B cell (primary cell): Measurements from ENCODE around the gene IL26. TPM values are rescaled to one million over a fixed set of nuclear protein-coding genes. Genes with fewer than 3 reads are reported as not detected.

Experiments used
- ATAC-seq: fragments of 200-7000 bp; cut with Tn5 transposase; one replicate; pipeline ENCODE4 v1.10.0; 2021; ENCODE audit warnings: low read depth, mild to moderate bottlenecking, moderate number of reproducible peaks, moderate library complexity
- CTCF ChIA-PET: fragments of 350-600 bp; sonication (Branson Sonifier 250); formaldehyde crosslinking; loops from one replicate; lab custom pipeline; 2021; ENCODE audit warnings: antibody characterized with exemption, inconsistent platforms; lab: Charles Lee
- POLR2A ChIA-PET: fragments of 350-600 bp; sonication (Branson Sonifier 250); formaldehyde crosslinking; loops from one replicate; lab custom pipeline; 2021; ENCODE audit warnings: antibody characterized with exemption; lab: Charles Lee
- DNase-seq: peaks from one replicate; pipeline ENCODE4 v3.0.0; 2013
- H2AFZ ChIP-seq: 2 replicates; pipeline ENCODE4 v1.6.1; 2012; ENCODE audit warnings: mild to moderate bottlenecking, low read depth, low read length; ENCODE audit not compliant: insufficient read depth, poor library complexity, severe bottlenecking
- H3K27ac ChIP-seq, 2 donors: 1 replicate in 1 of 2; 2 replicates in 1 of 2; pipeline ENCODE4 v1.5.1; 2012 to 2013; ENCODE audit warnings: low read length in 2 of 2, mild to moderate bottlenecking in 2 of 2, moderate library complexity in 1 of 2
- H3K27me3 ChIP-seq, 4 experiments: fragments of 200-600 bp in 1 of 4; sonication (generic) in 1 of 4; replicated peaks in 1 of 4; 1 replicate in 2 of 4; 2 replicates in 2 of 4; pipeline versions ENCODE4 v1.6.1 to v1.7.0; 2013 to 2016; ENCODE audit warnings: low read length in 3 of 4, mild to moderate bottlenecking in 2 of 4, mixed read lengths in 1 of 4, moderate library complexity in 1 of 4; ENCODE audit not compliant: insufficient read depth in 4 of 4, control insufficient read depth in 3 of 4; ENCODE audit errors: control extremely low read depth in 1 of 4
- H3K36me3 ChIP-seq, 2 experiments: replicated peaks in 1 of 2; 1 replicate in 1 of 2; 2 replicates in 1 of 2; pipeline versions ENCODE4 v1.6.1 to v1.7.1; 2013; ENCODE audit warnings: low read length in 1 of 2; ENCODE audit not compliant: insufficient read depth in 2 of 2, control insufficient read depth in 1 of 2; ENCODE audit errors: control extremely low read depth in 1 of 2, extremely low read depth in 1 of 2
- H3K4me1 ChIP-seq, 2 donors: fragments of 200-600 bp in 1 of 2; sonication (generic) in 1 of 2; 1 replicate in 1 of 2; 2 replicates in 1 of 2; pipeline versions ENCODE4 v1.5.1 to v1.6.1; 2013 to 2017; ENCODE audit warnings: low read length in 2 of 2; ENCODE audit not compliant: control insufficient read depth in 2 of 2, insufficient read depth in 2 of 2
- H3K4me2 ChIP-seq: replicated peaks from 2 replicates; pipeline ENCODE3; 2012; ENCODE audit warnings: mild to moderate bottlenecking, low read depth, low read length; ENCODE audit not compliant: poor library complexity, severe bottlenecking
- H3K4me3 ChIP-seq, 5 experiments: fragments of 200-600 bp in 1 of 5; sonication (generic) in 1 of 5; 1 replicate in 3 of 5; 2 replicates in 2 of 5; pipeline versions ENCODE4 v1.5.1 to v1.7.0; 2011 to 2016; ENCODE audit warnings: low read length in 4 of 5, mild to moderate bottlenecking in 4 of 5, low read depth in 2 of 5, control low read depth in 1 of 5, moderate library complexity in 1 of 5; ENCODE audit not compliant: insufficient read depth in 1 of 5; ENCODE audit errors: control extremely low read depth in 1 of 5, extremely low read depth in 1 of 5
- H3K79me2 ChIP-seq: fragments of 200-600 bp; sonication (generic); one replicate; pipeline ENCODE4 v1.6.0; 2016; ENCODE audit warnings: low read length; ENCODE audit not compliant: control insufficient read depth, insufficient read depth
- H3K9ac ChIP-seq: fragments of 200-600 bp; sonication (generic); 2 replicates; pipeline ENCODE4 v1.6.1; 2017; ENCODE audit warnings: mild to moderate bottlenecking, low read length, moderate library complexity
- H3K9me3 ChIP-seq, 3 donors: one replicate each; pipeline versions ENCODE4 v1.6.1 to v1.7.1; 2013; ENCODE audit warnings: low read length in 2 of 3; ENCODE audit not compliant: control insufficient read depth in 2 of 3, insufficient read depth in 1 of 3; ENCODE audit errors: control extremely low read depth in 1 of 3
- H4K20me1 ChIP-seq: 2 replicates; pipeline ENCODE4 v1.6.0; 2012; ENCODE audit warnings: mild to moderate bottlenecking, low read length; ENCODE audit not compliant: insufficient read depth, control insufficient read depth, poor library complexity, severe bottlenecking
- H3K27ac Mint-ChIP-seq: one replicate; pipeline ENCODE4 v1.8.0; 2021; ENCODE audit warnings: mixed read lengths
- H3K27me3 Mint-ChIP-seq: one replicate; pipeline ENCODE4 v1.8.0; 2021; ENCODE audit warnings: mixed read lengths
- H3K4me1 Mint-ChIP-seq: one replicate; pipeline ENCODE4 v1.8.0; 2021; ENCODE audit warnings: mixed read lengths
- H3K4me3 Mint-ChIP-seq: one replicate; pipeline ENCODE4 v1.8.0; 2021; ENCODE audit warnings: mixed read lengths
- H3K9me3 Mint-ChIP-seq: one replicate; pipeline ENCODE4 v1.8.0; 2022; ENCODE audit warnings: mixed read lengths; ENCODE audit not compliant: insufficient read depth
- EZH2 ChIP-seq: IDR thresholded peaks from 2 replicates; pipeline ENCODE4 v1.6.1; 2012; ENCODE audit warnings: borderline replicate concordance, low read depth, mild to moderate bottlenecking, moderate library complexity, low read length; ENCODE audit not compliant: insufficient read depth, poor library complexity, severe bottlenecking
- WGBS: methylation state at CpG from one replicate; pipeline ENCODE4 v1.1.5; 2013; ENCODE audit warnings: missing lambda C conversion rate; ENCODE audit not compliant: insufficient coverage; 5-methylcytosine and 5-hydroxymethylcytosine counted together
- intact Hi-C: fragments of 100-400 bp; cut with micrococcal nuclease; formaldehyde crosslinking; loops from one replicate; pipeline ENCODE4 v1.10.0; 2022
- polyA plus RNA-seq: library from polyadenylated mRNA; depleted of rRNA; stranded (reverse); fragments of >200 nt; gene quantifications from 2 replicates; pipeline ENCODE4 v1.2.3, GENCODE V29; 2012
- total RNA-seq, 2 donors: library from RNA; stranded (reverse); fragments of 120-200 nt in 1 of 2; gene quantifications; 1 replicate in 1 of 2; 2 replicates in 1 of 2; pipeline versions ENCODE4 v1.2.3 to v1.2.4, GENCODE V29; 2013 to 2022
- TF ChIP-seq, protein P1 (sequence below): fragments of 200-600 bp; IDR thresholded peaks from one replicate; pipeline ENCODE4 v1.8.0; 2022; ENCODE audit warnings: antibody characterized with exemption, mild to moderate bottlenecking

Gene IL26
- total and polyA plus RNA-seq, 2 donors (not counting 1 experiment from before 2014, with no cell fraction given) = not detected

DNA sequence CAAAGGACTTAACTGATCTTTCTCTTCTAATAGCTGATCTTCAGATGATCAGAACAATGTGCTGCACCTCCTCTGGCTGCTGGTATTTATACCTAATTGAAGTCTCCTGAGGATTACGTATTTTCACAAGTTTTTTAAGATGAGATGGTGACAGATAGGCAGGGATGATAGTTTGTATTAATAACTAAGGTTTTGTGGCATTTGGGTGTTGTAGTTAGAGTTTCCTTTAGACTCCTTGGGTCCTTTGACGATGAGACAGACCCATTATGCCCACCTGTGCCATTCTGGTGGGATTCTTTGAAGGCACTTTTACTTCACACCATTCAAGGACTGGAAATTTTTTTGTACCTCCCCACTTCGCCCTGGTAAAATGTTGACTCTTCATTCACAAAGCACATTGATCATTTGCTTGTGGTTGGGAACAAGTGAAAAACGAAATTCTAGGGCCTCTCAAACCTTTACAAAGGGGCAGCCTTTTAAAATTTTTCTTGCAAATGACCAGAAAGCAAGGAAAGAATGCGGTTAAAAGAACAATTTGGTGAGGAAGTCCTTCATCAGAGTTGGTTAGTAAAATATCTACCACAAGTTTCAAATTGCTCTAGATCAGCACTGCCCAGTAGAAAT is 65.8 kb downstream of the IL26 start, which contains the start of gene IFNG:
Gene IFNG (minus strand): TSS at position 60 of the 624 bp plus-strand sequence. CDS start 125 bp downstream, outside the sequence.
- H3K4me2 ChIP-seq = no peak within 1 kb of the TSS
- H3K27me3 ChIP-seq = no peaks in the 10 kb centered on the region
- no peak within 1 kb of the TSS for H3K9ac ChIP-seq
- H3K9me3 Mint-ChIP-seq = no peaks in the 10 kb centered on the region
- ChIA-PET CTCF (no interaction called here), POLR2A (no interaction called here)
- DNase-seq = no peak
- no peaks in the 10 kb centered on the region for H3K9me3 ChIP-seq
- no peak within 1 kb of the TSS for H3K4me3 ChIP-seq
- TF ChIP-seq EZH2 = no peak
- TF ChIP-seq, protein P1, sequence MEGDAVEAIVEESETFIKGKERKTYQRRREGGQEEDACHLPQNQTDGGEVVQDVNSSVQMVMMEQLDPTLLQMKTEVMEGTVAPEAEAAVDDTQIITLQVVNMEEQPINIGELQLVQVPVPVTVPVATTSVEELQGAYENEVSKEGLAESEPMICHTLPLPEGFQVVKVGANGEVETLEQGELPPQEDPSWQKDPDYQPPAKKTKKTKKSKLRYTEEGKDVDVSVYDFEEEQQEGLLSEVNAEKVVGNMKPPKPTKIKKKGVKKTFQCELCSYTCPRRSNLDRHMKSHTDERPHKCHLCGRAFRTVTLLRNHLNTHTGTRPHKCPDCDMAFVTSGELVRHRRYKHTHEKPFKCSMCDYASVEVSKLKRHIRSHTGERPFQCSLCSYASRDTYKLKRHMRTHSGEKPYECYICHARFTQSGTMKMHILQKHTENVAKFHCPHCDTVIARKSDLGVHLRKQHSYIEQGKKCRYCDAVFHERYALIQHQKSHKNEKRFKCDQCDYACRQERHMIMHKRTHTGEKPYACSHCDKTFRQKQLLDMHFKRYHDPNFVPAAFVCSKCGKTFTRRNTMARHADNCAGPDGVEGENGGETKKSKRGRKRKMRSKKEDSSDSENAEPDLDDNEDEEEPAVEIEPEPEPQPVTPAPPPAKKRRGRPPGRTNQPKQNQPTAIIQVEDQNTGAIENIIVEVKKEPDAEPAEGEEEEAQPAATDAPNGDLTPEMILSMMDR = no peak
- whole genome bisulfite sequencing = 88% methylated on average over 1 of the region's 5 CpGs
- H3K4me1 Mint-ChIP-seq = peaks cover 16% of the 10 kb centered on the region
- peaks cover 2% of the 10 kb centered on the region for H3K27me3 Mint-ChIP-seq
- H3K36me3 ChIP-seq = no peaks in the 10 kb centered on the region
- H4K20me1 ChIP-seq = no peaks in the 10 kb centered on the region
- H3K79me2 ChIP-seq = no peaks in the 10 kb centered on the region
- H3K27ac ChIP-seq = no peak within 1 kb of the TSS
- intact Hi-C loops = loop anchor here (10.0 kb wide), 1 partner anchor 115 kb away; no protein-coding TSS in a partner anchor
- no peak within 1 kb of the TSS for H3K27ac Mint-ChIP-seq
- ATAC-seq = no peak
- no peak within 1 kb of the TSS for H3K4me3 Mint-ChIP-seq
- peaks cover 7 to 8% of the 10 kb centered on the region in 2 donors for H3K4me1 ChIP-seq
- no peak within 1 kb of the TSS for H2AFZ ChIP-seq

DNA sequence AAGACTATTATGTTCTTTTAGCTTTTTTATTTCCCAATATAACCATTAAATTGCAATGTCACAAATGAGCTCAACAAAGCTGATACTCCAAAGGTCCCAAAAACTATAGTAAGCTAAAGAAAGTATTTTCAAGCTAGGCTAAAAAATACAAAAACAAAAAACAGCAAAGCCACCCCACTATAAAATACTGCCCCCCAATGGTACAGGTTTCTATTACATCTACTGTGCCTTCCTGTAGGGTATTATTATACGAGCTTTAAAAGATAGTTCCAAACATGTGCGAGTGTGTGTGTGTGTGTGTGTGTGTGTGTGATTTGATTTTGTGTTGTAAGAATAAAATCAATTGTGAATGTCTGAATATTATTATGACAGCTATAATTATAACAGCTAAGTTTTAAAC is 67.2 kb downstream of the IL26 start:
- peak; percentile 33 for DNase-seq

More for the DNA sequence above, 67.2 kb downstream of the IL26 start:
- intact Hi-C loops = loop anchor here (10.0 kb wide), 1 partner anchor 114 kb away; no protein-coding TSS in a partner anchor
- Histone ChIP-seq H3K27me3 (no peaks in the 10 kb centered on the region), H3K79me2 (no peaks in the 10 kb centered on the region), H3K27ac (no peak overlapping the region), H3K4me1 (peaks cover 3 to 5% of the 10 kb centered on the region in 2 donors), H3K9me3 (no peaks in the 10 kb centered on the region), H3K36me3 (no peaks in the 10 kb centered on the region), H3K4me2 (no peak overlapping the region), H4K20me1 (no peaks in the 10 kb centered on the region), H3K9ac (no peak overlapping the region), H2AFZ (no peak overlapping the region), H3K4me3 (no peak overlapping the region)
- ChIA-PET POLR2A (no interaction called here), CTCF (interaction anchor here (0.6 to 1.9 kb wide), 15 partner anchors 9 to 889 kb away, joined by 3 to 10 read pairs (median 4); partner anchors contain the start of gene CAND1)
- peaks cover 11% of the 10 kb centered on the region for H3K4me1 Mint-ChIP-seq
- no peak for ATAC-seq
- TF ChIP-seq, protein P1 = peak; percentile 43
- TF ChIP-seq EZH2 = no peak
- H3K27me3 Mint-ChIP-seq = peaks cover 2% of the 10 kb centered on the region
- H3K9me3 Mint-ChIP-seq = no peaks in the 10 kb centered on the region
- H3K27ac Mint-ChIP-seq = no peak overlapping the region
- no CpG with 5 or more reads among the region's 2 CpGs for WGBS
- no peak overlapping the region for H3K4me3 Mint-ChIP-seq
